ENCODE results near the gene TMEM116.
A peak's percentile ranks its signal among the peaks of the same experiment; 100 is the strongest.

TMEM116 gene

GRCh38 chr12:111894556-111894955 is 118.4 kb downstream of the TMEM116 start:
- DNase-seq (ENCODE audit: low read depth, low spot score), result no peak

GRCh38 chr12:111893287-111893686 is 119.7 kb downstream of the TMEM116 start:
- peak; percentile 81 for DNase-seq (ENCODE audit: low read depth, low spot score)

GRCh38 chr12:111887926-111888745 is 124.8 kb downstream of the TMEM116 start:
- DNase-seq (ENCODE audit: low read depth, low spot score), result no peak

- DNase-seq (ENCODE audit: low read depth, low spot score), result no peak
Measured at GRCh38 chr12:111886662-111887545, 126.1 kb downstream of the TMEM116 start.

GRCh38 chr12:111881716-111882115 is 131.2 kb downstream of the TMEM116 start:
- DNase-seq (ENCODE audit: low read depth, low spot score), result no peak

All from astrocyte of the hippocampus (primary cell).